ENCODE data around the gene CEP350. TPM values are rescaled to one million over a fixed set of nuclear protein-coding genes. Genes with fewer than 3 reads are reported as not detected.

Gene CEP350
- total and polyA plus RNA-seq, 10 of the 15 experiments (the other 5 are each of a cell fraction or from before 2014, with no cell fraction given): 5.2 to 46.0 (median 23.1) TPM

GRCh38 chr1:180123463-180123936 is 168.9 kb downstream of the CEP350 start:
- no peak for ATAC-seq
- Histone ChIP-seq H3K9ac (ENCODE audit: control insufficient read depth, insufficient read depth, low read length) (no peak overlapping the region), H3K27me3 (replicated peaks in 1 of 2; ENCODE audit: control insufficient read depth in 2 of 2, insufficient read depth in 2 of 2, low read length in 1 of 2) (no peaks in the 10 kb centered on the region), H4K20me1 (ENCODE audit: control insufficient read depth, insufficient read depth) (no peaks in the 10 kb centered on the region), H3K27ac (ENCODE audit: control insufficient read depth, insufficient read depth) (no peak overlapping the region), H3K9me3 (replicated peaks; ENCODE audit: control insufficient read depth, insufficient read depth, low read length) (no peaks in the 10 kb centered on the region), H3K36me3 (ENCODE audit: control insufficient read depth in 2 of 2, insufficient read depth in 2 of 2, low read length in 1 of 2) (no peaks in the 10 kb centered on the region), H3K4me3 (no peak overlapping the region), H3K79me2 (ENCODE audit: control insufficient read depth, insufficient read depth, low read length) (no peaks in the 10 kb centered on the region), H2AFZ (ENCODE audit: control insufficient read depth, low read depth, low read length) (no peak overlapping the region), H3K4me2 (ENCODE audit: control insufficient read depth, insufficient read depth) (no peak overlapping the region), H3K4me1 (ENCODE audit: control insufficient read depth, insufficient read depth, low read length) (no peaks in the 10 kb centered on the region)
- intact Hi-C loops (cut with micrococcal nuclease; ENCODE audit: unreplicated experiment): no loop called here
- BruUV-seq (replicated peaks): no TSS peak
- WGBS (ENCODE audit: insufficient coverage, insufficient replicate concordance, low lambda C conversion rate, missing lambda C conversion rate): 43% methylated on average over 4 of the region's 4 CpGs
- RAD21 ChIA-PET (ENCODE audit: unreplicated experiment): no interaction called here
- no peak for DNase-seq (ENCODE audit: low read depth, low spot score)
- CTCF ChIA-PET: interaction anchor here (1.0 to 1.8 kb wide), 3 partner anchors 18 to 55 kb away, joined by 3 to 7 read pairs (median 4); no protein-coding TSS in a partner anchor
- POLR2A ChIA-PET: no interaction called here
- FAIRE-seq: no peak
- in situ Hi-C loops (cut with MboI): no loop called here
- TF ChIP-seq CHD2 (IDR thresholded peaks at IDR 0.05; ENCODE audit: borderline replicate concordance, low read depth, low read length) (no peak), NR2C2 (IDR thresholded peaks at IDR 0.05; ENCODE audit: borderline replicate concordance, control insufficient read depth, insufficient read length, low read depth) (no peak), TCF12 (IDR thresholded peaks at IDR 0.05; ENCODE audit: low read depth, low read length) (no peak), CEBPB (IDR thresholded peaks at IDR 0.05; ENCODE audit: borderline replicate concordance in 1 of 2, low read depth in 2 of 2, low read length in 2 of 2) (no peak), KAT2A (conservative IDR thresholded peaks at IDR 0.05; ENCODE audit: control insufficient read depth, low read depth, low read length) (no peak), SREBF1 (IDR thresholded peaks at IDR 0.05; ENCODE audit: low read length) (no peak), PAX8 (IDR thresholded peaks at IDR 0.05) (no peak), CEBPZ (IDR thresholded peaks at IDR 0.05; ENCODE audit: low read depth, low read length) (no peak), CBX5 (IDR thresholded peaks at IDR 0.05; ENCODE audit: low read depth) (no peak), SIX5 (IDR thresholded peaks at IDR 0.05; ENCODE audit: low read depth, low read length, severe bottlenecking) (no peak), USF2 (IDR thresholded peaks at IDR 0.05; ENCODE audit: borderline replicate concordance, low read depth, low read length) (no peak), RCOR1 (conservative IDR thresholded peaks at IDR 0.05; ENCODE audit: low read depth, low read length) (no peak), HDAC6 (IDR thresholded peaks at IDR 0.05; ENCODE audit: unreplicated experiment) (no peak), ZNF384 (IDR thresholded peaks at IDR 0.05; ENCODE audit: borderline replicate concordance, low read depth, low read length) (no peak), PBX3 (IDR thresholded peaks at IDR 0.05; ENCODE audit: insufficient replicate concordance, low read depth, low read length) (no peak), CREM (IDR thresholded peaks at IDR 0.05; ENCODE audit: low read depth) (no peak), NFYB (IDR thresholded peaks at IDR 0.05; ENCODE audit: insufficient read depth, low read depth, low read length) (no peak), EED (IDR thresholded peaks at IDR 0.05; ENCODE audit: low read depth) (no peak), RFX5 (IDR thresholded peaks at IDR 0.05; ENCODE audit: low read depth, low read length) (no peak)
- SMC1A ChIA-PET (ENCODE audit: uncharacterized antibody, unreplicated experiment): interaction anchor here (0.6 kb wide), 1 partner anchor 45 kb away, joined by 3 read pairs; no protein-coding TSS in a partner anchor

Measured in GM12878 (cell line).